Parathyroid adenoma (tissue), 2 donors: Measurements from ENCODE around the gene LEMD2.

Experiments used
- H2AFZ ChIP-seq: fragments of 300-600 bp; sonication (generic); one replicate; pipeline ENCODE4 v1.7.0; 2017; ENCODE audit warnings: antibody characterized with exemption, mild to moderate bottlenecking
- H3K27ac ChIP-seq: fragments of 300-600 bp; sonication (generic); one replicate; pipeline ENCODE4 v1.7.0; 2017
- H3K27me3 ChIP-seq: fragments of 300-600 bp; sonication (generic); one replicate; pipeline ENCODE4 v1.7.0; 2017; ENCODE audit warnings: low read length; ENCODE audit not compliant: control insufficient read depth, insufficient read depth
- H3K36me3 ChIP-seq: fragments of 300-600 bp; sonication (generic); one replicate; pipeline ENCODE4 v1.7.0; 2017; ENCODE audit warnings: low read length; ENCODE audit not compliant: control insufficient read depth, insufficient read depth
- H3K4me1 ChIP-seq: fragments of 300-600 bp; sonication (generic); one replicate; pipeline ENCODE4 v1.7.0; 2017; ENCODE audit warnings: control low read depth
- H3K4me2 ChIP-seq: fragments of 300-600 bp; sonication (generic); one replicate; pipeline ENCODE4 v1.7.0; 2017; ENCODE audit warnings: low read length
- H3K4me3 ChIP-seq: fragments of 300-600 bp; sonication (generic); one replicate; pipeline ENCODE4 v1.7.0; 2017; ENCODE audit warnings: low read depth, low read length
- H3K79me2 ChIP-seq: fragments of 300-600 bp; sonication (generic); one replicate; pipeline ENCODE4 v1.7.0; 2017; ENCODE audit warnings: control low read depth
- H3K9ac ChIP-seq: fragments of 300-600 bp; sonication (generic); one replicate; pipeline ENCODE4 v1.7.0; 2017; ENCODE audit warnings: mild to moderate bottlenecking
- H3K9me3 ChIP-seq: fragments of 300-600 bp; sonication (generic); one replicate; pipeline ENCODE4 v1.7.0; 2017; ENCODE audit warnings: low read length; ENCODE audit not compliant: control insufficient read depth
- TF ChIP-seq, protein P1 (sequence below): fragments of 300-600 bp; sonication (generic); IDR thresholded peaks from one replicate; pipeline ENCODE4 v1.7.0; 2017; ENCODE audit warnings: antibody characterized with exemption, mild to moderate bottlenecking
- donor health status: primary hyperparathyroidism.

Gene LEMD2

DNA sequence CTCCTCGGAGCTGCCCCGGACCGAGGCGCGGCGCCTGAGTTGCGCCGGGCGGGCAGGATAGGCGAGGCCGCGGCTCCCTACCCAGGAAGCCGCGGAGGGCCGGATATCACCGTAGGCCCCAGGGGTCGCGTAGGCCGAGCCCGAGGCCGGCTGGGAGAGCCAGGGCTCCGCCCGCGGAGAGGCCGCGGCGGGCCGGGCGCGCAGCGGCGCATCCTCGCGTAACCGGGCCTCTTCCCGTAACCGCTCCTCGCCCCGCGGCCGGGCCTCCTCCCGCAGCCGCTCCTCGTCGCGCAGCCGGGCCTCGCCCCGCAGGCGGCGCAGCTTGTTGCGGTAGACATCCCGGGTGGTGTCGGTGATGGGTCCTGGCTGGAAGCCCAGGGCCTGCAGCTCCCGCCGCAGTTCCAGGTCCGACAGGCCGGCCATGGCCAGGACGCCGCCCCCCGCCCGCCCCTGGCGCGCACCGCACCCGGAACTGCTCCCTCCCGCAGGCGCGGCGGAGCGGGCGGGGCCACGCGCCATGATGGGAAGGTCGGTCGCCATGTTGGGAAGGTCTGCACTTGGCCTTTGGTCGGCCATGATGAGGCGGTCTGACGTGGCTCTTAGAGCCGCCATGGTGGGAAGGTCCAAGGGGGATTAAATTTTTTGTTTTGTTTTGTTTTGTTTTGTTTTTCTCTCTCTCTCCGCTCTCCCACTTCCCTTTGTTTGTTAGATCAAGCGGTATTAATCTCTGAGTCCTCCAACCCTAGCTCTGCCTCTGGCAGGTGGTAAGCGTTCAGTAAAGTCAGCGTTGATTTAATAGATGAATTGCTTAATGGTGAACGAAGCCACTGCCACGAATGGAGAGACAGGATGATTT is at the start of gene LEMD2:
Gene LEMD2 (minus strand): TSS at position 437 of the 856 bp plus-strand sequence. CDS start 14 bp downstream, at position 423.
- no peaks in the 10 kb centered on the region for H3K27me3 ChIP-seq
- H3K9ac ChIP-seq, result peak within 1 kb of the TSS; percentile 93
- peak within 1 kb of the TSS; percentile 85 for H3K27ac ChIP-seq
- H2AFZ ChIP-seq, result peak within 1 kb of the TSS; percentile 97
- H3K4me2 ChIP-seq, result peak within 1 kb of the TSS; percentile 90
- no peaks in the 10 kb centered on the region for H3K9me3 ChIP-seq
- H3K4me1 ChIP-seq, result peaks cover 23% of the 10 kb centered on the region
- no peaks in the 10 kb centered on the region for H3K36me3 ChIP-seq
- peaks cover 34% of the 10 kb centered on the region for H3K79me2 ChIP-seq
- H3K4me3 ChIP-seq, result peak within 1 kb of the TSS; percentile 77
- TF ChIP-seq, protein P1, sequence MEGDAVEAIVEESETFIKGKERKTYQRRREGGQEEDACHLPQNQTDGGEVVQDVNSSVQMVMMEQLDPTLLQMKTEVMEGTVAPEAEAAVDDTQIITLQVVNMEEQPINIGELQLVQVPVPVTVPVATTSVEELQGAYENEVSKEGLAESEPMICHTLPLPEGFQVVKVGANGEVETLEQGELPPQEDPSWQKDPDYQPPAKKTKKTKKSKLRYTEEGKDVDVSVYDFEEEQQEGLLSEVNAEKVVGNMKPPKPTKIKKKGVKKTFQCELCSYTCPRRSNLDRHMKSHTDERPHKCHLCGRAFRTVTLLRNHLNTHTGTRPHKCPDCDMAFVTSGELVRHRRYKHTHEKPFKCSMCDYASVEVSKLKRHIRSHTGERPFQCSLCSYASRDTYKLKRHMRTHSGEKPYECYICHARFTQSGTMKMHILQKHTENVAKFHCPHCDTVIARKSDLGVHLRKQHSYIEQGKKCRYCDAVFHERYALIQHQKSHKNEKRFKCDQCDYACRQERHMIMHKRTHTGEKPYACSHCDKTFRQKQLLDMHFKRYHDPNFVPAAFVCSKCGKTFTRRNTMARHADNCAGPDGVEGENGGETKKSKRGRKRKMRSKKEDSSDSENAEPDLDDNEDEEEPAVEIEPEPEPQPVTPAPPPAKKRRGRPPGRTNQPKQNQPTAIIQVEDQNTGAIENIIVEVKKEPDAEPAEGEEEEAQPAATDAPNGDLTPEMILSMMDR, result no peak

GRCh38 chr6:33837971-33838665 is 49.2 kb upstream of the LEMD2 start:
- H3K27me3 ChIP-seq, result no peaks in the 10 kb centered on the region
- H3K36me3 ChIP-seq, result no peaks in the 10 kb centered on the region
- no peak overlapping the region for H3K4me3 ChIP-seq
- H2AFZ ChIP-seq, result no peak overlapping the region
- no peaks in the 10 kb centered on the region for H3K4me1 ChIP-seq
- TF ChIP-seq, protein P1, result no peak
- no peak overlapping the region for H3K27ac ChIP-seq
- no peaks in the 10 kb centered on the region for H3K79me2 ChIP-seq
- H3K4me2 ChIP-seq, result no peak overlapping the region
- H3K9ac ChIP-seq, result no peak overlapping the region
- no peaks in the 10 kb centered on the region for H3K9me3 ChIP-seq

- Histone ChIP-seq H3K4me2 (no peak overlapping the region), H3K9me3 (no peaks in the 10 kb centered on the region), H3K36me3 (no peaks in the 10 kb centered on the region), H3K4me1 (no peaks in the 10 kb centered on the region), H3K4me3 (no peak overlapping the region), H3K9ac (no peak overlapping the region), H3K27ac (no peak overlapping the region), H3K79me2 (no peaks in the 10 kb centered on the region), H2AFZ (no peak overlapping the region), H3K27me3 (no peaks in the 10 kb centered on the region)
- TF ChIP-seq, protein P1, result no peak
Measured at GRCh38 chr6:33836806-33837469, 48.0 kb upstream of the LEMD2 start.

DNA sequence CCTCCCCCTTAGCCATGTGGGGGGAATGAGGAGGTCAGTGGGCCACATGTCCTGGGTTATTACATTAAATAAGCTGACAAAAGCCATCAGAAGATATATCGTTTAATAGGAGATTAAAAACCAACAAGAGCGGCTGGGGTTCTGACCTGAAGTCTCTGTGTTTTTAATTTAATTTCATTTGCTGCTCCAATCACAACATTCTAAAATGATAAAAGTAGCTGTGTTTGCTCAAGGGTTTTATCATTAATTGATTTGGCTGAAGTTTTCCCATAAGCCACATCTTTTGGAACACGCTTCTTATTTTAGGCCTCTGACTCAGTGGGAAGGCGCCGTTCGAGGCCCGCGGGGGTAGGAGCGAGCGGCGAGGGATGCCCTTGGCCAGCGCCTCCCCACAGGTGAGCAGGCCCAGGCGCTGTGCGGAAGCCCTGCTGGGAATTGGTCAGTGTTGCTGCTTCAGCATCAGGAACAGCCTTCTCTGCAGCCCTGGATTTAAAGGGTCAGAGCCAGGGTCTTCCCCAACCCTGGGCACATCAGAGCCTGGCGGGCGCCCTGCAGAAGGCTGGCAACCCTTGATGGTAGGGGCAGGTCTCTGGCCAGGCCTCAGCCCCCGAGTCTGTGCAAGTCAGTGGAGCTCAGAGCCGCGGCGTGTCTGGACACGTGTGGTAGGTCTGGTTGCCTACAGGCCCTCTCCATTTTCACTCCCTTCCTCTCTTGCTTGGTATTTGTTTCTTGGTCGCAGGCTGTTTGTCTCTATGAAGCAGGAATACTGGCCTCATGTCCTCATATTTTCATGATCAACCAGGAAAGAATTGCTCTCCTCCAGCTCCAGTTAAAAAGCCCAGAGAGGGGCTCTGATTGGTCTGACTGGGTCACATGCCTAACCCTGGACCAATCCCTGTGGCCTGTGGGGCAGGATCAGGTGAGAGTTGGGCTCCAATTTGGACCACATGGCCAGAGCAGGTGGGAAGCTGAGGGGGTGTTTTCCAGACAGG is 45.8 kb upstream of the LEMD2 start:
- TF ChIP-seq, protein P1, result no peak
- Histone ChIP-seq H3K36me3 (no peaks in the 10 kb centered on the region), H3K4me3 (no peak overlapping the region), H3K4me2 (no peak overlapping the region), H3K79me2 (no peaks in the 10 kb centered on the region), H3K27ac (no peak overlapping the region), H3K9ac (no peak overlapping the region), H3K27me3 (no peaks in the 10 kb centered on the region), H2AFZ (no peak overlapping the region), H3K4me1 (no peaks in the 10 kb centered on the region), H3K9me3 (no peaks in the 10 kb centered on the region)
